ENCODE results near the gene ANO2.

DNA sequence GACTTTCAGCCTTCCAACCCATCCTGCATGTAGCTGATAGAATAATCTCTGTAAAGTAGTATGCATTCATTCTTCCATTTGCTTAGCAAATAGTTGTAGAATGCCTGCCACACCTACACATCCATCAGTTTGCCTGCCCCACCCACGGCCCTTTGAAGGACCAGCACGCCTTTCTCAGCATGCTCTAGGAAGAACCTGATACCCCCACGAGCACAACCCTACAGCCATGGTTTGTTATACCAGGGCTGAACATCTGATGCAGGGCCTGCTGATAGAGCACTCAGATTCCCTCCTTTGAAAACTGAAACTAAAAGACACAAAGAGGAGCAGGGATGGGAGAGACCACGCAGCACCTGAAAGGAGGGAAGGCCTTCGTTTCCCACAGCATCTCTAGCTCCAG, 205.1 kb downstream of the ANO2 start:
- TF ChIP-seq, protein P1, sequence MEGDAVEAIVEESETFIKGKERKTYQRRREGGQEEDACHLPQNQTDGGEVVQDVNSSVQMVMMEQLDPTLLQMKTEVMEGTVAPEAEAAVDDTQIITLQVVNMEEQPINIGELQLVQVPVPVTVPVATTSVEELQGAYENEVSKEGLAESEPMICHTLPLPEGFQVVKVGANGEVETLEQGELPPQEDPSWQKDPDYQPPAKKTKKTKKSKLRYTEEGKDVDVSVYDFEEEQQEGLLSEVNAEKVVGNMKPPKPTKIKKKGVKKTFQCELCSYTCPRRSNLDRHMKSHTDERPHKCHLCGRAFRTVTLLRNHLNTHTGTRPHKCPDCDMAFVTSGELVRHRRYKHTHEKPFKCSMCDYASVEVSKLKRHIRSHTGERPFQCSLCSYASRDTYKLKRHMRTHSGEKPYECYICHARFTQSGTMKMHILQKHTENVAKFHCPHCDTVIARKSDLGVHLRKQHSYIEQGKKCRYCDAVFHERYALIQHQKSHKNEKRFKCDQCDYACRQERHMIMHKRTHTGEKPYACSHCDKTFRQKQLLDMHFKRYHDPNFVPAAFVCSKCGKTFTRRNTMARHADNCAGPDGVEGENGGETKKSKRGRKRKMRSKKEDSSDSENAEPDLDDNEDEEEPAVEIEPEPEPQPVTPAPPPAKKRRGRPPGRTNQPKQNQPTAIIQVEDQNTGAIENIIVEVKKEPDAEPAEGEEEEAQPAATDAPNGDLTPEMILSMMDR (IDR thresholded peaks at IDR 0.05 in 4 of 5, conservative IDR thresholded peaks at IDR 0.05 in 1 of 5): no peak
- TF ChIP-seq POLR2A (IDR thresholded peaks at IDR 0.05): no peak
